Sciatic nerve (tissue), 1 donor: ENCODE measurements around the gene NPC1L1. TPM values are rescaled to one million over a fixed set of nuclear protein-coding genes. Genes with fewer than 3 reads are reported as not detected.

ENCODE experiments used
- total RNA-seq: library from RNA; stranded (reverse); fragmentation: NEBNext Ultra II Directional; extraction: Animal tissue kit (Norgen Biotek cat#: 25700); gene quantifications from one replicate; pipeline ENCODE4 v1.2.1, GENCODE V29; 2021
- donor health status: DM: no; HTN: no; CAD: no.

Gene NPC1L1
- total RNA-seq, 1 donor from 2014 or later, result 0.45 TPM

Other genes starting within 250 kb of the NPC1L1 start
- gene CAMK2B, start 215.7 kb downstream of the NPC1L1 start, total RNA-seq, result 26.9 TPM
- gene NUDCD3, start 50.7 kb downstream of the NPC1L1 start, total RNA-seq, result 101 TPM
- 58.4 TPM for gene DDX56, start 32.6 kb upstream of the NPC1L1 start, total RNA-seq
- 67.9 TPM for gene TMED4, start 40.9 kb upstream of the NPC1L1 start, total RNA-seq
- 91.3 TPM for gene OGDH, start 65.3 kb upstream of the NPC1L1 start, total RNA-seq
- 92.7 TPM for gene ZMIZ2, start 207.5 kb upstream of the NPC1L1 start, total RNA-seq